ENCODE data around the gene LDLRAD3.

LDLRAD3 gene

DNA sequence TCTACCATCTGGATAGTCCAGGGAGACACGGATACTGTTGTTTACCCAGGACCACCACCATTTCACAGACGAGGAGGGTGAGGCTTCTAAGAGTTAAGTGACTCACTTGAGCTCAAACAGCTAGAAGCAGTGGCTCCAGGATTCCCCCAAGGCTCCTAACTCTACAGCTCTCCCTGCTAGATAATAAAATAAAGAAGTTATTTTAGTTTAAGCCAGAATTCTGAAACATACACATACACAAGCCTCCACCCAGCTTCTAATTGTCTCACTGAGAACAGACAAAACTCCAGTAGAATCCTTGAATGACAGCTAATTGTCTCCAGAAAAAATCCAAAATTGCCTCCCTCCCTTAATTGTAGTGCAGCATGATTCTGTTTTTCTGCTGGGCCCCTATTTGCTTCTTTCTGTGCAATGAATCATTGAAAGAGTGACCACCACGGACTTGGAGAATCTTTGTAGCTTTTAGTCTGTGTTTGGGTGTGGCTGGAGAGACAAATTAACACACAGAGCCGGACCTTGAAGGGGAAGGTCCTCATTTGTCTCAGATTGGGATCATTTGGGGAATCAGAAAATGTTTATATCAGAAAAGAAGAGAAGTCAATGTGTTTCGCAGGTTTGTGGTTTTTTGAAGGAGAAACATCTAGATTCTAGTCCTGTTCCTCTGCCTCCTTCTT is 280.5 kb downstream of the LDLRAD3 start:
- DNase-seq: no peak

DNA sequence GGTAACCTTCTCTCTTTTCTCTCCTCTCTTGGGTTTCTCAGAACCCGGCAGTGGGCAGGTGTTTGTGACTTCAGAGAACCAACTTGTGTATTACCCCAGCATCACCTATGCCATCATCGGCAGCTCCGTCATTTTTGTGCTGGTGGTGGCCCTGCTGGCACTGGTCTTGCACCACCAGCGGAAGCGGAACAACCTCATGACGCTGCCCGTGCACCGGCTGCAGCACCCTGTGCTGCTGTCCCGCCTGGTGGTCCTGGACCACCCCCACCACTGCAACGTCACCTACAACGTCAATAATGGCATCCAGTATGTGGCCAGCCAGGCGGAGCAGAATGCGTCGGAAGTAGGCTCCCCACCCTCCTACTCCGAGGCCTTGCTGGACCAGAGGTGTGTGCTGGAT is 283.2 kb downstream of the LDLRAD3 start:
- DNase-seq: no peak

DNA sequence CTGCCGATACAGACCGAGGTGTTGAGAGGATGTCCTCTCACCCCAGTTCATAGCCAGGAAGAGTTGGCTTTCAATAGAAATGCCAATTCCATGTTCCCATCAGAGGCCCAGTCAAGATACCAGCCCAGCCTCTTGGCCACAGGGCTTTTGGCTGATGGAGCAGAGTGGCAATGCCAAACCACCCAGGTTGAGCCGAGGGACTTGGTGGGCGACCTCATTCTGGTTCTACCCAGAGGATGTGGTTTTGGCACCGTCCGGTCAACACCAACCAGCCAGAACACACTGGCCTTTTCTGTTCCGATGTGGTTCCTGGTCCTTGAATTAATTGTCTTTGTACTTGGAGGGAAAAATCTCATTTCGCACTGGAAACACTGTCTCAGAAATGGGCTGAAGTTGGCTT is 284.8 kb downstream of the LDLRAD3 start:
- no peak for DNase-seq

DNA sequence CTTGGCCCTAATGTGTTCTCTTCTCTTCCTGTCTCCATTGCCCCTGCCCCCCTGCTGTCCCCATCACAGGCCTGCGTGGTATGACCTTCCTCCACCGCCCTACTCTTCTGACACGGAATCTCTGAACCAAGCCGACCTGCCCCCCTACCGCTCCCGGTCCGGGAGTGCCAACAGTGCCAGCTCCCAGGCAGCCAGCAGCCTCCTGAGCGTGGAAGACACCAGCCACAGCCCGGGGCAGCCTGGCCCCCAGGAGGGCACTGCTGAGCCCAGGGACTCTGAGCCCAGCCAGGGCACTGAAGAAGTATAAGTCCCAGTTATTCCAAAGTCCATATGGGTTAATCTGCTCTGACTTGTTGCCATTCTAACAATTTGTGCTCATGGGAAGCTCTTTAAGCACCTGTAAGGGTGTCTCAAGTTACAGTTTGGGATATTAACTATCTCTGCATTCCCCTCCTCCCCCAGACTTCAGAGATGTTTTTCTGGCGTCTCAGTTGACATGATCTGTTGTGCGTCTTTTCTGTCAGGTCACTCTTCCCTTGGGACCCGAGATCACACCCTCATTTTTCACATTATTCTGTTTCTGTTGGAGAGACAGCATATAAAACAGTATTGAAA is 285.3 kb downstream of the LDLRAD3 start:
- no peak for DNase-seq

DNA sequence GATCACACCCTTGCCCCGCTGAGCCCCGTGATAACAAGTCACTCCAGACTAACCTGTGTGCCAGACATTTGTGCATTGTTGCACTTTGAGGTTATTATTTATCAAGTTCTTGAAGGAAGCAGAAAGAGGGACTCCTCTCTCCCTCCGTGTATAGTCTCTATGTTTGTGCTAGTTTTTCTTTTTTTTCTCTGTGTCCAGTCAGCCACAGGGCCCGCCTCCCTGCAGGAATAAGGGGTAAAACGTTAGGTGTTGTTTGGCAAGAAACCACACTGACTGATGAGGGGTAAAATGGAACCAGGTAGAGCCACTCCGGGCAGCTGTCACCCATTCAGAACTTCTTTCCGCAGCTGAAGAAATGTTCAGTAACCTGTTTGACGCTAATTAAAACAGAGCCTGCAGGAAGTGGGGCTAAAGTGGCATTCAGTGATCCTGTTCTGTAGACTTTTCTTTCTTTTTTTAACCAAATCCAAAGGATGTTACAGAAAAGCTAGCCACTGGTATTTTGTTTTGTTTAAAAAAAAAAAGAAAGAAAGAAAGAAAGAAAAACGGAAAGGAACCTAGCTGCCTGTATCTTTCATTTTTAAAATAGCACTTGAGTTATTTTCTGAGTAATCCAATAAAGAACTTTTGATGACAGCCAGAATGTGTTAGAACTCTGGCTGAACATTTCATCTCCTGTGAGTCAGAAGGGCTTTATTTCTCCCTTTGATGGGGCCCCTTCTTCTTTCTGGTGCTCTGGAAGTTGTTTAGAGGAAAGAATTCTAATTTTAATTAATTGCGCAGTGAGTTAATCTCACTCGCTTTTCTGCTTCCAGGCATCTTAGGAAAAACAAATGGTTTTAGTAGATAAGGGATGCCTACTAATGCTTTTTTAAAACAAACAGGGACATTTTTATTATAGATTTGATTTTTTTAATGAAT is 287.2 kb downstream of the LDLRAD3 start:
- no peak for DNase-seq

DNA sequence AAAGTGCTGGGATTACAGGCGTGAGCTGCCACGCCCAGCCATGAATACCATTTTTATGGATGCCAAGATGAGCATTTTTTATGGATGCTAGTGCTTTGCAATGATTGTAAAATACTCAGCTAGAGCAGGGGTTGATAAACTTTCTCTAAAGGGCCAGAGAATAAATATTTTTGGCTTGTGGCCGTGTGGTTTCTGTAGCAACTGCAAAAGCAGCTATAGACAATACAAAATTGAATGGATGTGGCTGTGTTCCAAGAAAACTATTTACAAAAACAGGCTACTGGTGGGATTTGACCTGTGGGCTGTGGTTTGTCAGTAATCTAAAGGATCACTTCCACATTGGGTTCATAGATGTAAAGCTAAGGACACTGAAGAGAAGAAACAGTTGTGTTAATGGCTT is 289.3 kb downstream of the LDLRAD3 start:
- DNase-seq: peak; percentile 39

DNA sequence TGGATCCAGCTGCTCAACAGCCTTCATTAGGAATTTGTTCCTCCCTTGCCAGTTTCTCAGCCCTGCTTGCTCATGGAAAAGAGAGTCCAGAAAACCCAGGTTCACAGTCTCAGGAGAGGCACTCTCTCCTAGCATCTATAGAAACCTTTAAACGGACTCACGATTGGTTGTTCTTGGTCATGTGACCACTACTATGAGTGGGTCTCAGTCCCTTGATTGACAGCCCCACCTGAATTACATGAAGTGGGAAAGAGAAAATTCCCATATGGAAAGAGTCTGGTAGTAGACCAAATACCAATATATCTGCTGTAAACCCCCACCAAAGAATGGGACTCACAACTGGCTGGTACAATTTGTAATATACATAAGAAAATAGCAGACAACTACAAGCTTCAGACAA is 291.0 kb downstream of the LDLRAD3 start:
- no peak for DNase-seq

DNA sequence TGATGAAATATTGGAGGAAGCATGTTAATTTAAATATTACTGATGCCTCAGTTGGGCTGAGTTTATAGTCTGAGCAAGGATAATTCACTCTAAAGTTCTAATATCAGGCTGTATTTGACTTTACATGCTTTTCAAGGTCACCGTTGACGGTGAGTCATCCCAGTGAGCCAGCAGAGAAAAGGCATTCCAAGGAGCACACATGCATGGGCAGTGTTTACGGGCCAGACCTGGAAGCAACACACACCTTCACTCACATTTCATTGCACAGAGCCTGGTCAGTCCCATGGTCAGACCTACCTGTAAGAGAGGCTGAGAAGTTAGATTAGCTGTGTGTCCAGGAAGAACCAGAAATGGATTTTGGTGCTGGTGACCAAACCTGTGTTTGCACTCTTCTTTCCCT is 291.9 kb downstream of the LDLRAD3 start:
- no peak for DNase-seq

DNA sequence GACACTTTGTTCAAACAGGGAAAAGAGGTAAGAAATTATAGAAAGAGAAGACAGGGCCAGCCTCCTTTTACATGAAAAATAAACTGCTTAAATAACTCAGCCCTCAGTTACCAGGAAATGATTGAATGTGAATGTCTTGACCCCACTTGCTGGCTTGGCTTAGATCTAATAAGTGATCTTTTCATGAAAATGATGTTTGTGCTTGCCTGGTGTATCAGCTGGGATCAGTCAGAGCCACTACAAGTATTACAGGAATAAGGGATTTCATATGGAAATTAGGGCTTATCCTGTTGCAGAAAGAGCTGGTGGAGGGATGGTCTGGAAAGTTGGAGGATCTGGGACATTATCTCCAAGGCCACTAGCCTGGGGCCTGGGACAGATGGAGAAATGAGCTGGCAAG is 293.5 kb downstream of the LDLRAD3 start:
- DNase-seq: no peak

DNA sequence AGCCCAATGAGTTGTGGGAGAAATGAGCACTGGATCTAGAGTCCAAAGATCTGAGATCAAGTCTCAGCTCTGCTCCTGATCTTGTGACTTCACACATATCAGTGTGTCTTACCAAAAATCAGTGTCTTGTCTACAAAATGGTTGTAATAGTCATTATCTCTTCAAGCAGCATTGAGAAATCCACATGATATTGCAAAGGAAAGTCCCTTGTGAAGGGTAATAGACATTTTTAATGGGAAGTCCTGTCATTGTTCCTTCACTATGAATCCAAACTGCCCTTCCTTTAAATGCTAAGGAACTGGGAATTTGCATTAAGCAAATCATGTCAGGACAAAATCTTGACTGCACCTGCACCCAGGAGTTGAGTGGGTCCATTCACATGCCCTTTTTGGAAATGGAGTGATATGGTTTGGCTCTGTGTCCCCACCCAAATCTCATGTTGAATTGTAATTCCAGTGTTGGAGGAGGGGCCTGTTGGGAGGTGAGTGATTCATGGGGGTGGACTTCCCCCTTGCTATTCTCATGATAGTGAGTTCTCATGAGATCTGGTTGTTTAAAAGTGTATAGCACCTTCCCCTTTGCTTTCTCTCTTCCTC is 294.3 kb downstream of the LDLRAD3 start:
- DNase-seq: no peak

DNA sequence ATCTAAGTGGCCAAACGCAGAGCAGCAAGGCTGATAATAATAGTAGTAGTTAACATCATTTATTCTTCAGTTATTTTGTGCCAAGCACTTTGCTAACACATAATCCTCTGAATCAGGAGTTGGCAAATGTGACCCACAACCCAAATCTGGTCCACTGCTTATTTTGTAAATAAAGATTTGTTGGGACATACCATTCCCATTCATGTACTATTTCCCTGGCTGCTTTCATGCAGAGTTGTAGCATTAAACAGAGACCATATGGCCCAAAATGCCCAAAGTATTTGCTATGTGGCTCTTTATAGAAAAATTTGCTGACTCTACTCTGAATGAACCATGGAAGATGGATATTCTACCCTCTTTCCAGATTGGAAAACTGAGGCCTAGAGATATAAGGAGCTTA is 295.0 kb downstream of the LDLRAD3 start:
- no peak for DNase-seq

DNA sequence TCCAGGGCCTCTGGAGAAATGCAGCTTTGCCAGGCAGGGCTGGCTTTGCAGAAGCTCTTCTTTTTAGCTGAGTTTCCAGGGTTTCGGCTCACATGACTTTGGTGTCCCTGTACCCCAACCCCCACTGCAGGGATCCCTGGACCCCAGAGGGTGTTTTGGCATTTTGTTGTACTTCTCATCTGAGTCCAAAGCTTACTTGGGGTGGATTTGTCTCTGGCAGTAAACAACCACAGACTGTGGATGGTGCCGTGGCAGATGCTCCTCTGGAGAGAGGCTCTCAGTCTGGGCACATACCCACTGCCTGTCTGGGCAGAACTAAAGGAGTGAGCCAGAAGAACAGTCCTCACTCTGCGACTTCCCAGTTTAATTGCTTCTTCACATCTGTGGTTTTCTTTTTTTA is 295.8 kb downstream of the LDLRAD3 start:
- DNase-seq: no peak

DNA sequence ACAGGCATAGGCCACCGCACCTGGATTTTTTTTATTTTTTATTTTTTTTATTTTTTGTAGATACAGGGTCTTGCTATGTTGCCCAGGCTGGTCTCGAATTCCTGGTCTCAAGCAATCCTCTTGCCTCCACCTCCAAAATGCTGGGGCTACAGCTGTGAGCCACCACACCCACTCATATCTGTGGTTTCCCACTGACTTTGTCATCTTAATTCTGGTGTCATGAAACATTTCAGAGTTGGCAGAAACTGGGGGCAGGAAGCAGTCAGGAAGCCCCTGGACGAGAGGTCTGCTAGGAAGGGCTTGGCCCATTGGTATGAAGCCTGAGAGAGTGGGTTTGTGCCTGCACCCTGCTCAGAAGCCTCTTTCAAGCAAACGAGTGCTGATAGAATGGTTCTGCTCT is 296.3 kb downstream of the LDLRAD3 start:
- DNase-seq: no peak

DNA sequence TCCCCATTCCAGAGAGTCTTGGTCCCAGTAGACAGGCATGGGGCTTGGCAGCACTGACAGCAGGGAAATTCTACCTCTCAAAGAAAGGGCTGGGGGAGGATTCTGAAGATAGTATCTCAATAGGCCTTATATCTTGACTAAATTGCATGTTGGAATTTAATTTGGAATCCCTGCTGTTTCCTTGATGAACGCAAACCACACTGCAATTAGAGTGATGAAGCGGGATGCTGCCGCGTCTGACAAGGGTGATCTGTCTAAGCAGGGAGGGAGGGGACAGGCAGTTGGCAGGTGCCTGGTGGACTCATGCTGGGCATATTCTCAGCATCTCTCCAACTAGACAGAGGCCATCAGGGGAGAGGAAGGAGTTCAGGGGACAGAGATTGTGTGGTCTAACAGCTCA is 296.9 kb downstream of the LDLRAD3 start:
- no peak for DNase-seq

DNA sequence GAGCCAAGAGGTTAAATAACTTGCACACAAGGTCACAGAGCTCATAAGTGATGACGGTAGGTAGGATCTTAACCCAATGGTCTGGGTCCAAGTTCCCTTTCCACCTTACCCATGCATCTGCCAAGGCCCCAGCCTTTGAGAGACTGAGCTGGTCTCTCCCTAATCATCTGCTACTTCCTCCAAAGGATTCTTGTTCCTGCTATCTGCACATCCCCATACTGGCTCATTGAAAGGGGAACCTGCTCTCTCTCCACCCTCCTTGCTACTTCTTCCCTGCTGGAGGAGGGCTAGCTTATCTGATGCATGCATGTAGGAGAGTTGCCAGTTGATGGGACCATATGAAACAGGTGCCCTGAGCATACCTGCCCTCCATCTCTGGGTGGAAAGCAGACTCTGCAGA is 297.6 kb downstream of the LDLRAD3 start:
- DNase-seq: no peak

DNA sequence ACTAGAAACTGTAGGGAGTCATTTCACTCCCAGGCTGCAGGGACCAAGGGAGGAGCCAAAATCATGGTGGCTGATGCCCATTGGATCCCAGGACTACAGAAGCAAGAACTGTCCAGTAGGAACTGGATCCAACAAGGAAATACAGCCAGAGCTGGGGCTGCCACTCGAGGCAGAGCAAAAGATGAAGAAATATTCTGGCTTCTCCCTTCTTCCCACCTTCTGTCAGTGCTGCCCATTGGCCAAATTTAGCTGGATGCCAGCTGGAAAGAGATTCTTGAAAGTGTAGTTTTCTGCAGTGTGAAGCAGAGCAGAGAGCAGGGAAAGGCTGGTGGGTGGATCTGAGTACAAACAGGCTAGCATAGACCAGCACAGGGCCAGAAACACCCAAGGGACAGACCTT is 299.8 kb downstream of the LDLRAD3 start:
- no peak for DNase-seq

DNA sequence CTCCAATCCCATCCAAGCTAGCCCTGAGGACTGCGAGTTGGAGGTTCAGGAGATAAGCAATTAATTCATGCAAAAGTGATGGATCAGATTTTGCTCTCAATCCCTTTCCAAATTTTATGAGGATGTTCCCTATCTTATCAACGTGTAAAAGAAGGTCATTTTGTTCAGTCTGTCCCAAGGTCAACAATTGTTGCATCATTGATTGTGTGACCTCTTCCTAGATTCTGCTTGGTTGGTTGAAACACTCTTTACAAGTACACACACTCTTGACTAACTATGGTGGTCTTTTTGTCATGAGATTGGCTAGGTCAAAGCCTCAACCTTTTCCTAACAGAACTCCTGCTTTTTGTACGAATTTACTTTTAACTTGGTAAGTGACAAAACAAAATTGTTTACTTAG is 303.6 kb downstream of the LDLRAD3 start:
- no peak for DNase-seq

DNA sequence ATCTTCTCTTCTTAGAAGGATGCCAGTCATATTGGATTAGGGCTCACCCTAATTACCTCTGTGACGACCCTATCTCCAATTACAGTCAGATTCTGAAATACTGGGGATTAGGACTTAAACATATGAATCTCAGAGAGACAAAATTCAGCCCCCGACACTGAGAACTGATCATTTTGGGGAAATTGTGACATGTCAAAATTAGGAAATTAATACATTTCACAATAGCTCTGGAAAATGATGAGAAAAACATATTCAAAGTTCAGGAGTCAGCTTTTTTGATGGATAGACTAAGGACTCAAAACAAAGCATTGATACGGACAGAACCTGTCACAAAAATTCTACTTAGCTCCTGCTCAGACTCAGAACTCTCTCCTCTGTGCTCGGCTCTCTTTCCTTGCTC is 304.6 kb downstream of the LDLRAD3 start:
- DNase-seq: no peak

DNA sequence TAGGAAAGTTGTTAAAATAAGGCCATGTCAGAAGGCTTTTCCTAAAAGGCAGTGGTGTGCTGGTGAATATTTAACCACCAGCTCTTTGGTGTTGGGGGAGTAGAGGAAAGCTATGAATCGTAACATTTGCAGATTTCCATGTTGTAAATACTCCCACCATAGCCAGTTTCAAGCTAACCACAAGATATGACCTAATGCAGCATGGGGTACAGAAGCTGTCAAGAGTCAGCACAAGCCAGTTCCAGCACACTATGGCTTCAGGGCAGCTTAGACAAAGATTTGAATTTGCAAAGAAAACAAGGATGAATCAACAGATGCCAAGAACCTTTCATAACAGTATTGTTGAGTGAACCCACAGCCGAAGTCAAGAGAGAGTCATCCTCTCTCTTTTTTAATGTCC is 305.4 kb downstream of the LDLRAD3 start:
- DNase-seq: no peak

DNA sequence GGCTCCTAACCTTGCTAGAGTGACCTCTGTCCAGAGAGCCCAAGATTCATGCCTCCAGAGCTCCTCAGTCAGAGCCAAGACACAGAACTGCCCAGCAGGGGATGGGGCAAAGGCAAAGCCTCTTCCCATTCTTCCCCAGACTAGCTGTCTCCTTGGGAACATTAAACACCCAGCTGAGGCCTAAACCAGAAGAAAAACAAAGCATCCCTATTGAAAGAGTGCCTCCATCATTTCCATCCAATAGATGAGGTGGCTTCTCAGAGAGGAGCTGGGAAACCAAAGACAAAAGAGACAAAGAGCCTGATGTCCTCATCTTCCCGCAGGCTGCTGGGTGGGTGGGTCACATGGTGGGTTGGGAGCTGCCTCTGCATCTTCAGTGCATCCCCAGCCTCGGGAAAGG is 308.0 kb downstream of the LDLRAD3 start:
- DNase-seq: no peak

DNA sequence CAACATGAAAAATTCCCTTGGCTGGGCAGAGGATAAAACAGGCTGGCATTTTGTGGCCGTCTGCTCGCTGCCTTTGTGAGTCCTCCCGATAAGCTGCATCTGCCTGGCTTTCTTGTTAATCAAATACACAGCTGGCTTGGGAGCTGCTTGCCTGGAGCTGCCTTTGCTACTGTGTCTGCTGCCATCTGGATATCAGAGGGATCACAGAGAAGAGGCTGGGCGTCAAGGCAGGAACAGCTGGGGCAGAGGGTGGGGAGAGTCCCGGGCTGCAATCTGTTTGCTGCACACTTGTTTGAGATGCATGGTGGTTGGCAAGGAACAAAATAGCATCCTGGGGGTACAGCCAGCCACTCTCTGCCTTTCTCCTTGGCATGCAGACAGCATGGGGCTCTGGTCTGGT is 309.4 kb downstream of the LDLRAD3 start:
- DNase-seq: no peak

DNA sequence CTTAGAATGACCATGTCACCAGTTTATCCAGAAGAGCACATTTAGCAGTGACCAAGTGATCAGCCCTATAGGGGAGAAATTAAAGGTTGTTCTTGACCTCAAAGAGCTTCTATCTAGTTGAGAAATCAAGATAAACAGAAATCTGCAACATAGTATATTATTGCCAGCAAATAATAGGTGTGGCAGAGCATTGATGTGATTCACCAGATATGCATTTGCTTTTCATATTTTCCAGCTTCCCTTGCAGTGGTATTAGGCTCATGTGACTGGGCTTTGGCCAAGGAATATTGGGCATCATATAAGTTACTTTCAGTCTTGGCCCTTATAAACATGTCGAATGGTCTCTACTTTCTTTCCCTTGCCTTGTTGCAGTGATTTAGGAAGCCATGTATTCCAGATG is 310.9 kb downstream of the LDLRAD3 start:
- no peak for DNase-seq

DNA sequence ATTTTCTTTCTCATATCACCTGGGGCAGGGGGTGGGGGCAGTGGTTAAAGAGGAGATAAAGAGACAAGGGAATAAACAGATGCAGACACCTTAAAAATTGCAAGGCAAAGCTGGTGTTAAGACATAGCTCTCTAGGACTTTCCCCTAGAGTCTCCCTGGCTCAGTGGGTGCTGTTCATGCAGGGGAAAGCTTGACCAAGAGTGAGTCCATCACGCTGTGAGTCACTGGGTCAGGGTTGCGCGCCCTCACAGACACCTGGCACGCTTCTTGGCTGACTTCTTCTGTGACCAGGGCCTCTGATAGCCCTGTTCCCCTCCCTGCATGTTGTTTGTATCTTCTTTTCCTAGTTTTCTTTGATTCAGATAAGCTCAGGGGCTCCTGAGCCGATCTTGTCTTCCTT is 313.5 kb downstream of the LDLRAD3 start:
- no peak for DNase-seq
